B cell (primary cell): ENCODE data around the gene ZNF850.

ENCODE experiments used
- CTCF ChIP-seq: fragments of 200-600 bp; IDR thresholded peaks from one replicate; pipeline ENCODE4 v1.8.0; 2022; ENCODE audit warnings: antibody characterized with exemption, mild to moderate bottlenecking
- EZH2 ChIP-seq: IDR thresholded peaks from 2 replicates; pipeline ENCODE4 v1.6.1; 2012; ENCODE audit warnings: borderline replicate concordance, low read depth, mild to moderate bottlenecking, moderate library complexity, low read length; ENCODE audit not compliant: insufficient read depth, poor library complexity, severe bottlenecking

- TF ChIP-seq CTCF (no peak), EZH2 (no peak)
These were observed 24.0 kb downstream of the ZNF850 start for GRCh38 chr19:36748431-36749275.
